Hematopoietic multipotent progenitor cell (in vitro differentiated cells): ENCODE data around the gene CTNNBL1. TPM values are rescaled to one million over a fixed set of nuclear protein-coding genes. Genes with fewer than 3 reads are reported as not detected.
A peak's percentile ranks its signal among the peaks of the same experiment; 100 is the strongest.

Experiments
- DNase-seq, 3 donors: peaks; one replicate each; pipeline ENCODE4 v3.0.0-alpha.2; 2011 to 2015; ENCODE audit warnings: low read depth in 2 of 3, low spot score in 2 of 3
- total RNA-seq: library from RNA; depleted of rRNA; stranded (reverse); fragments of >200 nt; gene quantifications from one replicate; pipeline ENCODE4 v1.2.3, GENCODE V29; 2012

CTNNBL1 gene
- total RNA-seq, 1 donor, result 51.2 TPM

DNA sequence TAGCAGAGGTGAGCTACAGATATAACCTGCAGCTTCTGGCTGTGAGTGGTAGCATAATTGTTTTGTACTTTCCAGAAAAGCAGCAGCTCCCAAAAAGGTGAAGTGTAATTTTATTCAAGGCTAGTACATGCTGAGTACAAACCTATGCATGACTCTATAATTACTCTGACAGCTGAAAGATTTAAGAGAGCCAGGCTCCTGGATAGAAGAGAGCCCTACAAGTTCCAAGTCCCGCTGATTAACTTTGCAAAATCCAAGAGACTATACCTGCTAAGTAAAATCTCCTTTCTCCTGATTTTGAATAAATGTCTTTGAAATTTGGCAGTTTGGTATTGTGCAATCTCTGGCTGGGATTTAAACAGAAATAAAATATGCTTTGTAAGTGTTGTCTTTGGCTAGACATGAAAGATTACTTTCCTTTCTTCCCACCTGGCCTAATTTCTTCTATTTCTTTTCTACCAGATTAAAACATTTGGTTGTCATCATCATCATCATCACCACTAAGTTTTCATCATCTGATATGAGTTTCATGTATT, 79.5 kb downstream of the CTNNBL1 start:
- no peak for DNase-seq

DNA sequence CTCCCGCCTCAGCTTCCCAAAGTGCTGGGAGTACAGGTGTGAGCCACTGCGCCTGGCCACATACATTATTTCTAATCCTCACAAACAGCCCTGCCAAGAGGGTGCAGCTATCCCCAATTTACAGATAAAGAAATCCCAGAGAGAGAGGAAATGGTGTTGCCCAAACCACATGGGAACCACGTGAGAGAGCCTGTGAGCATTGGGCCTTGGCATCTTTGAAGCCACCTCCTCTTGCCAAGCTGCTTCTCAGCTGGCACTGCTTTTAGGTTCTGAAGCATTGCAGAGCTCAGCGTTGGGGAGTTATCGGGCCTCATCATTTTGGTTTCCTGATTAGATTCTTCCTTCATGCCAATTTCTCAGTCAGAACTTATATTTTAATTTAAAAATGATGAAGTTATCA, 80.3 kb downstream of the CTNNBL1 start:
- no peak for DNase-seq

DNA sequence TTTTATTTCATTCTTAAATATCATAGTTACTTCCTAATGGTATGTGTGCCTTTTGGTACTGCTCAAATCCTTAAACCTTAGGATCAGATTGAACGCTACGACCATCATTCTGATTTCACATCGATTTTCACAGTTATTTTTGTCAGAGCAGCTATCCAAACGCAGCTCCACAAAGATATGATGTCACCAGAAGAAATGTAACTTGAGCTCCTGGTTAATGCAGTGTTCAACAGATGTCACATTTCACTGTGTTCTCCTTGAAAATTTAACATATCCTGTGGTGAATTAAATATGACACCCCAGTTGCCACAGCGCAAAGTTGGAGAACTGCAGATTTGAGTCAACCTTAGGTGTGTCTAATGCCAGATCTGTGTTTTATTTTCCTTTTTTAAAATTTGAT, 81.4 kb downstream of the CTNNBL1 start:
- DNase-seq, result no peak

DNA sequence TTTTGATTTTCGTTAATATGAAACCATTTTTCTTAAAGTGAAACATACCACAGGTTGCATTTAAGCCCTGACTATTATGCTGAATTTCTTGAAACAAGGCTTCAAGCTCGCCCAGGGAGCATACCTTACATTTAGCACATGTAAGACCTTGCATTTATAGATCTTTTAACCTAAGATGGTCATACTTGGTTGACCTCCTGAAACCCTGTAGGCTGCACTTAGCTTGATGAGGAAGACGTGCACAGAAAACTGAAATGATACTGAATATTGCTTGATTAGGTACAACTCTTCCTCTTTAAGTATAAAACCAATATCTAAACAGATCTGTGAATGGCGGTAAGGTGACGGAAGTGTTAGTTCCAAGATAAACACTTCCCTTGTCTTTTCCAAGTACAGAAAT, 82.2 kb downstream of the CTNNBL1 start:
- DNase-seq, result no peak

DNA sequence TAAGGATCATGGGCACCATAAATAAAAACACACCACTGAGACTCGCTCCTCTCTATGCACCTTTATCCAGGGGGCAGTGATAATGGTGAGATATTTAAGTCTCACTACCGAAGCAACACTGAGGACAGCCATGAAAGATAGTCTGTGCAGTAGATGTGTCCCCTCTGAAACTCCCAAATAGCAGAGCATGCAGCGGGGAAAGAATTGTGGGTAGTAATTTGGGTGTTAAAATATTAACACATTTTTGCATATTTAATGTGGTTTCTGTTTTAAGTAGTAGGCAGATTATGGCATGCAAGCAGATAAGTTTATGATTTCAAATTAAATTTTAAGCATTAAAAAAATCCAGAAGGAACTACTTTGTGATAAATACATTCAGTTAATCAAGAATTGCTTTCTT, 82.7 kb downstream of the CTNNBL1 start:
- DNase-seq, result no peak

DNA sequence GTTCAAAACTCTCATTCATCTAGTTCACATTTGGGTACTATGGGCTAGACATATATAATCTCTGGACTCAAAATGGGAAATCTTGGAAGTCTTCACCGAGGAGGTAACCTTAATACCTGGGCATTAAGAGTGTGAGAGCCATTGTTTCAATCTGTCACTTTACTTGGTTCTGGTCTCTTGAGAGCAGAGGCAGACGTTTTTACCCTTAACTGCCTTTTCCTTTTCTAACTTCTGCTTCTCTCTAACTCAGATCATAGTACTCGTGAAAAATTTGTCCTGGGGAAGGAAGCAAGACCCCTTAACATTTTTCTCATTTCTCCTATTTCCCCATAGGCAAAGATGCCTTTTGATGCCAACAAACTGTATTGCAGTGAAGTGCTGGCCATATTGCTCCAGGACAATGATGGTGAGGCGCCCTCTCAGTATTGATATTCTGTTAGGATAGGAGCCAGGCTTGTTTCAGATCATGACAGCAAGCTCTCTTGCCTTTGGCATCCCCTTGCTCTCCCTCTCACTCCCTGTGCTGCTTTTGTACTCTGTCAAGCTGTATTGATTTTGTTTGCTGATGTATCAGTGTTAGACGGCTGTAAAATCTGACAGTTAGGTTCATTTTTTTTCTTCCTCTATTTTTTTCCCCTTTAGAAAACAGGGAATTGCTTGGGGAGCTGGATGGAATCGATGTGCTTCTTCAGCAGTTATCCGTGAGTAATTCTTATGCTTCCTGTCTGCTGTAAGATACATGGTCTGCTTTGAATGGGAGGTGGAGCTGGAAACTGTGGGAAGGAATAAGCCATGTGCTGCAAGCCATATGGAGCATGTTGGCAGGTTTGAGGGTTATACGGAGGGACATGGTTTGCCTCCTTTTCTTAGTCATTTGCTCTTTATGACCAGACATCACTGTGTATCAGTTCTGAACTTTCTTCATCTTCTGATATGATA, 83.5 kb downstream of the CTNNBL1 start:
- no peak for DNase-seq

DNA sequence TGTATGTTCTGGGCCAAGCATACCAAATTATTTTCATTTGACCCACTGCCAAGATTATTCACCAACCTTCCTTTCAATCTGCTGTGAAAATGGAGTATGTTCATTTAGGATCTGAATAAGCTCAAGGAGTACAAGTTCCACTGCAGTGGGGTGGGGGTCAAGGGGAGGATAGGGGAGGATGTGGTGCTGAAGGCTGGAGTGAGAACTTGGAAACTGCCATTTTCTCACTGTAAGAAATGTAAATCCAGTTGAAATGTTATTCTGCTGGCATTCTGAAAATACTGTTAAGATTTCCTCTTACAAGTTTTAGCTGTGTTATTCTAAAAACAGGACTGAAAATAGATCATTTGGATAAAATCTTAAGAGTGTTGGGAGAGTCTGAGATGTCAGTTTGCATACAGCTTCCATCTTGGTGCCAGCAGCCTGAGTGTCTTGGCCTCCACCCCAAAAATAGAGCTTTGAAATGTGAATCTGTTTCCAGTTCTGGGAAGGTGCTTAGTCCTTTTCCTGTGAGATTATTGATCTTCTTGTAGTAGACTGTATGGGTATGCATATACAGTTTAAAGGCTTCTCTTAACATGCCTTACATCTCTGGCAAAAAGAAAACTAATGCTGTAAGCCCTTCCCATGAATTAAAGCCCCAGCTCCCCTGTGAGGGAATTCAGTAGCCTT, 84.3 kb downstream of the CTNNBL1 start:
- DNase-seq, result no peak

DNA sequence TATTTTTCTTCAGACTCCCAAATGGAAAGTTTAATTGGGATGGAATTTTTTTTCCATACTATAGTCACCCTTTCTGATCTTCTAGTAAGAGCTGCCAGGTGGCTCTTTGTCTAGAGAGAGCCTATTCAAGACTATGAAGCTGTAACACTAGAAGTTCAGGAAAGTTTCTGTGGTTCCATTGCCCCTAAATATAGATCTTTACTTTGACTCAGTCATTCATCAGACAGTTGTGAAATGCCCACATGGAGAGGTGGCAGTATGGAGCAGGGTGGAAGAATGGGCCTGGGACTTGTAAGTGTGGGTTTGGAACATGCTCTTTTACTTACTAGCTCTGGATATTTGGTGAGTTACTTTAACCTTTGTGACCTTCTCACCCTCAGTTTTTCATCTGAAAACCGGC, 87.8 kb downstream of the CTNNBL1 start:
- no peak for DNase-seq

DNA sequence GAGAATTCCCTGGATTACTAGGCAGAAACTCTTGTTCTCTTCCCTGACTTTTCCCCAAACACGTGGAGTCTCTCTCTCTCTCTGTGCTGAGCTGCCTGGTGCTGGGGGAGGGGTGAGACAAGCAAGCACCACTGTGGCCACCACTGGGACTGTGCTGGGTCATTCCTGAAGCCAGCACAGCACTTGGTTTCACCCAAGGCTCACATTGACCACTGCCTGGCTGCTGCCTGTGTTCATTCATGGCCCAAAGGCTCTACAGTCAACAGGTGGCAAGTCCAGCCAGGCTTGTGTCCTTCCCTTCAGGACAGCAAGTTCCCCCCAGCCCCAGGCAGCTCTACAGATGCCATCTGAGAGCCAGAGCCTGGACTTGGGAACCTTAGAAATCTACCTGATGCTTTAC, 92.2 kb downstream of the CTNNBL1 start:
- DNase-seq, result no peak

DNA sequence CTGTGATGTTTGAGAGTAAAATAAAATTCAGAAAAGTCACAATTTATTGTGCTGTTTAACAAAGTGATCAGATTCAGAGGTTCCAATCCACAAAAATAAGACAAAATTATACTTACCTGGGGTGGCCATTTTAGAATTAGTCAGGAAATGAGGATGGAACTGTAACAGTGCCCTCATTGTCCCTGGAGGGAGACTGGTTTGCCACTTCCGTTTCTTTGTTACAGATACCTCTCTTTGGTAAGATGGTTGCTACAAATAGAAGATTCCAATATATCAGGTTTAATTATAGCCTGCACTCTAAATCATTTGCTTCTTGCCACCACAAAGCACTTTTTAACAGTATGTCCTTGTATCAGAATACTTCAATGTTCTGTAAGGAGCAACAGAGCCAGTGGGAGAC, 95.6 kb downstream of the CTNNBL1 start:
- DNase-seq, result no peak

DNA sequence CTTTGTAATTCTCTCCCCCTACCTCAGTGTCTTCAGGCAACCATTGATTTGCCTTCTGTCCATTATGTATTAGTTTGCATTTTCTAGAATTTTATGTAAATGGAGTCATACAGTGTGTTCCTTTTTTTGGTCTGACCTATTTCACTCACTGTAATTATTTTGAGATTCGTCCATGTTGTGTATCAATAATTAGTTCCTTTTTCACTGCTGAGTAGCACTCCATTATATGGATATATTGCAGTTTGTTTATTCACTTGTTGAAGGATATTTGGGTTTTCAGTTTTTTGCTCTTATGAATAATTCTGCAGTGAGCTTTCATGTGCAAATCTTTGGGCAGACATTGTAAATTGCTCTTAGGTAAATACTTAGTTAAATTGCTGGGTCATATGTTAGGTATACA, 97.1 kb downstream of the CTNNBL1 start:
- DNase-seq, result no peak

DNA sequence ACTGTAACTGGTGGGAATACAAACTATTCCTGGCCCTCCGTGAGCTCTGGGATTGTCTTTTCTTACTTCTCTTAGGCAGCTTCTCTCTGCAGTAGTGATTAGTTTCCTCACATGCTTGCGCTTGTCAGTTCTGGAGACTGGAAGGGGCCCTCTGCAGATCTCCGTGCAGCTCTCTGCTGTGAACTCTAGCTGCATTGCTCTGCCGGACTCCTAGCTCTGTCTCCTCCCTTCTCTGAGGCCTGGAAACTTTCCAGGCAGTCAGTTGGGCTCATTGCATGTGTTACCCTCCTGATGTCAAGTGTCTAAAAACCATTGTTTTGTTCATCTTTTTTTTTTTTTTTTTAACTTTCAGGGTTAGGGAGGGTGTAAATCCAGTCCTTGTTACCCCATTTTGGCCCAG, 102.3 kb downstream of the CTNNBL1 start:
- DNase-seq, result no peak

DNA sequence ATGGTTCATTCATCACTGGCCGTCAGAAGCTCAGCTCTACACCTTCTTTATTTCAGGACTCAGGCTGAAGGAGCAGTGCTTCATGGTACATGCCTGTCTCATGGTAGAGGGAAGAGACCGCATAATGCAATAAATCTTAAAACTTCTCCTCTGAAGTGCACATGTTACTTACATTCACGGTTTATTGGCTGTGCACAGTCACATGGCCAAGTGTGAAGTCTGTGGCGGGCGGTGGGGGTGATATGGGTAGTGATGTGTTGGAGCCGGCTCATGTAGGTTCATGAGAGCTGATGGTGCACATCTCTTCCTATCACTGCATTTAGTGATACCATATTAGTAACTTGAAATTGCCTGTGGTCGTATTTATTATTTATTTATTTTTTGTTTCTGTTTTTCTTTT, 102.9 kb downstream of the CTNNBL1 start:
- DNase-seq, result no peak

DNA sequence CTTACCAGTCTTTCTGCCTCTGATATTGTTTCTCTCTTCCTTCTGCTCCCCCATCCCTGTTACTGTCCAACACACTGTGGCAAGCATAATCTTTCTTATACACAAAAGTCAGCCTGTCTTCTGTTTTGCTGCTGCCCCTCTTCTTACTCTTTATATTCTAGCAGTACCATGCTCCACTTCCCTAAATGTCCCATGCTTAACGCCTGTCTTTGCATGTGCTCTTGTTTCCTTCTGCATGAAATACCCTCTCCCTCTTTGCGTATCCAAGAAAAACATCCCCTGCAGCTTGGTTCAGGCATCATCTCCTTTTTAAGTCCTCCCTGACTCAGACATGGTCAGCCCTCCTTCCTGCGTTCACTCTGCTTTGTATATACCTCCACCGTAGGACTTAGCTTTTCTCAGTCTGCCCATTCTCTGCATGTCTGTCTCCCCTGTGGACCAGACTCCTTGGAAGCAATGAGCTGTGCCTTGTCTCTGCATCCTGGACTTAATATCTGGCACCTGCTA, 103.9 kb downstream of the CTNNBL1 start:
- DNase-seq, result no peak

DNA sequence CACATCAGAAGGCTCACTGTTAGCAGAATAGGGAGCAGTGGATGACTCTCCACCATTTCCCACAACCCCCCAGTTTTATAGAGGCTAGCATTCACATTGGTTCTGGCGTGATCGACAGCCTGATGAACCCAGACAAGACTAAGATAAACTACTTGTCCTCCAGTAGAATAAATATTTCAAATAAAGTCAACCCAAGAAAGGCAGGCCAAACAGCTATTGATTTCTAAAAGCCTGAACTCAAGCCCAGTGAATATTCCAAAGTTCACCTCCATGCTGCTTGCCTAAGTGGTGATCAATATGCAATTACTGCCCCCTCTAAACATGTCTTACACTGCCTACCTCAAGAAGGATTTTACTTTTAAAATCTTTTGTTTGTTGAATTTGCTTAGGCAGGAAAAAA, 104.5 kb downstream of the CTNNBL1 start:
- no peak for DNase-seq

DNA sequence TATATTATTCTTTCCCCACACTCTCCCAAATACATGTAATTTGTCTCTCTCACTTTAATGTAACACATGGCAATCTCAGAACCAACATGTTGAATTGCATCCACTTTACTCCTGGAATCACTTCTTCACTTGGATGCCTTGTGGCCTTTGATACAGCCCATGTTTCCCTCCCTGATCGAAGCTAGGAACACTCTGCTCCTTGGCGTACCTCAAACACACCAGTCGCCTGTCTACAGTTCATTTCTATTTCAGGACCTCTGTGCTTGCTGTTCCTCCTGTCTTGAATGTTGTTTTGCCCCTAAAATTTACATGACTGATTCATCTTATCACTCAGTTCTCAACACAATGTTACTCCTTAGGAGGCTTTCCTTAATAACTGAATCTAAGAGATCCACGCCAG, 106.8 kb downstream of the CTNNBL1 start:
- no peak for DNase-seq

DNA sequence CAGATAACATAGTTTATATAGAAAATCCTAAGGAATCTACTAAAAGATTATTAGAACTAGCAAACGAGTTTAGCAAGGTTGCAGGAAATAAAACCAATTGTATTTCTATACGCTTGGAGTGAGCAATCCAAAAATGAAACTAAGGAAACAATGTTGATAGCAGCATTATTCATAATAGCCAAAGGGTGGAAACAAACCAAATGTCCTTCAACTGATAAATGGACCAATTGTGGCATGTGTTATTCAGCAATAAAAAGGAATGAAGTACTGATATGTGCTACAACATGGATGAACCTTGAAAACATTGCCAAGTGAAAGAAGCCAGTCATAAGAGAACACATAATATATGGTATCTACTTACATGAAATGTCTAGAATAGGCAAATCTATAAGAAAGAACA, 108.1 kb downstream of the CTNNBL1 start:
- DNase-seq, result no peak

DNA sequence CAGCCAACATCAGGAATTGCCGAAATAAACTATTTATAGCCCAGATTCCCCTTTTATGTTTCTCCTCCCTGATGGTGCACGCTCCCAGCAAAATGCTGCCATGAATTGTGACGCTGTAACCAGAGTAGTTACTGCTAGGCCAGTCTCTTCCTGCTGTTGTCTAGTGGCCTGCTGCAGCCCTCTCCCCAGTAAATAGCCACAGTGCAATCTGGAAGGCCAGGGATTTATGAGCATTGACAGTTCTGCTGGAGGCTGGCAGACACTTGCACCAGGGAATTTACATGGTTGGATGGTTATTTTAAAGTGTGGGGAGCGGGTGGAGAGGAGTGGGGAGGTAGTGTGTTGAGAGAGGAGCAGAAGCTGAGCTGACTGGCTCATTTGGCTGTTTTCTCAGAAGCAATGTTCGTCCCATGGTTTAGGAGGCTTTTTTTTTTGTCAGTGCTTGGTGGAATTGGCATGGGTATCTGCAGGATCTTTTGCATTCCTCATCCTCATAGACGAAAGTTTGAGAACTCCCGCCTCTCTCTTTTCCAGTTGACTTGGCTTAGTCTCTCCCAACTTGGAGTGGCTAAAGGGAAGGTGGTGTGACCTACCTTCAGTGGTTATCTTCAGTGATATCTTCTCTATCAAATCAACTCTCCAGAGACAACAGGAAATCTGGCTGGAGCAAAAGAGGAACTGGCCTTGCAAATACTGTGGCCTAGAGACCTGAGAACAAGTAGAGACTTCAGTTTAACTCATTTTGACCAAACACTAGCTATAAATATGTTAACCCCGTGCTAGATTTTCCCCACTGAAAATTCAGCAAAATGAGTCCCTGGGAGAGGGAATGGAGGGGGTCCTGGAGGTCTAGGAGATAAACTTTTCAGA, 109.8 kb downstream of the CTNNBL1 start:
- DNase-seq, result peak in 2 of 3 donors; percentile 26 to 58

DNA sequence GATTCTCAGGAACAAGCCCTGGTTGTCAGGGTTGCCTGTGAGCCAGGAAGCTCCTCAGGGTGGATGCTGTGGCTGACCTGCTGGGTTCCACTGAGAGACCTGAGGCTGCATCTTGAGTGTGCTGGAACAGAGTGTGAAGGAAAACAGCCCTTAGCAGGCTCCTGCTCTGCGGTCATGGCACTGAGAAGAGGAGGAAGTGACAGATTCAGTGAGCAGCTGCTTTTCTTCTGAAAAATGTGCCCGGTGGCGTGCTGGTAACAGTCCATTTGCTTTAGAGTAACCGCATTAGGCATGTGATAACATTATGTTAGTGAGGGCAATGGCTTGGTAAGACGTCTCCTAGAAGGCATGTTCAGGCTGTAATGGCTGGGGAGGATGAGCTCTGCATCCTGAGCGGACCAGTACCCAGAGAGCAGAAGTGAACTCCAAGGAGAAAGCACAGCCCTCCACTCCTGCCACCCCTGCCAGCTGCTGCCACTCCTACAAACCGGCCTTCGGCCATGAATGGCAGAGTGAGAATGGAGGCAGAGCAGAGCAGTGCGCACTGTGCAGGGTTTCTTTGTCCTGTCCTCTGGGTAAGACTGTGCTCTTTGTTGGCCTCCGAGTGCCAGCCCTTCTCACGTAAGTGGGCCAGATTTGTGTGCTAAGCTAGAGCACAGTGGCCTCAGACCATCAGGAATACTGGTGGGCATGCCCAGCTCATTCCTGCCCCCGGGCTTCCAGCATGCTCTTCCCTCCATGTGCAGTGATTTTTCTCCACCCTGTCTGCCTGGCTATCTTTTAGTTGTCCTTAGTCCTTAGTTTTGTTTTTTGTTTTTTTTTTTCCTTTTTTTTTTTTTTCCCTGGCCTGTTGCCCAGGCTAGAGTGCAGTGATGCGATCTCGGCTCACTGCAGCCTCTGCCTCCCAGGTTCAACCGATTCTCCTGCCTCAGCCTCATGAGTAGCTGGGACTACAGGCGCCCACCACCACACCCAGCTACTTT, 111.0 kb downstream of the CTNNBL1 start:
- peak in 2 of 3 donors; percentile 51 to 79 for DNase-seq
